Right lobe of liver (tissue), 6 donors: ENCODE data around the gene THAP4. TPM values are rescaled to one million over a fixed set of nuclear protein-coding genes. Genes with fewer than 3 reads are reported as not detected.

Experiments used
- ATAC-seq, 4 donors: fragments of 200-7000 bp; cut with Tn5 transposase; one replicate each; pipeline ENCODE4 v1.9.1; 2020; ENCODE audit warnings: mild to moderate bottlenecking in 4 of 4, moderate library complexity in 4 of 4
- DNase-seq, 3 donors: peaks; one replicate each; pipeline ENCODE4 v3.0.0-alpha.2; 2020
- H3K27ac ChIP-seq, 3 donors: fragments of 200-600 bp; one replicate each; pipeline ENCODE4 v1.8.0; 2022
- H3K27me3 ChIP-seq, 2 donors: fragments of 200-600 bp; one replicate each; pipeline ENCODE4 v1.8.0; 2022
- H3K36me3 ChIP-seq, 4 donors: fragments of 200-600 bp; sonication (generic) in 1 of 4; one replicate each; pipeline versions ENCODE4 v1.5.1 to v1.8.0; 2017 to 2022; ENCODE audit warnings: control low read depth in 1 of 4
- H3K4me1 ChIP-seq, 4 donors: fragments of 200-600 bp; sonication (generic) in 1 of 4; one replicate each; pipeline versions ENCODE4 v1.5.1 to v1.8.0; 2017 to 2022; ENCODE audit warnings: control low read depth in 1 of 4
- H3K4me3 ChIP-seq, 3 donors: fragments of 200-600 bp; one replicate each; pipeline ENCODE4 v1.8.0; 2022
- H3K9me3 ChIP-seq, 4 donors: fragments of 200-600 bp; sonication (generic) in 1 of 4; one replicate each; pipeline versions ENCODE4 v1.5.1 to v1.8.0; 2017 to 2022; ENCODE audit warnings: control low read depth in 1 of 4
- POLR2A ChIP-seq: fragments of 450-650 bp; IDR thresholded peaks from one replicate; pipeline ENCODE4 v1.6.1; 2017; ENCODE audit warnings: antibody characterized with exemption, mild to moderate bottlenecking
- WGBS: methylation state at CpG from one replicate; pipeline ENCODE4 v1.1.6; 2018; ENCODE audit warnings: low coverage, low lambda C conversion rate; ENCODE audit not compliant: insufficient coverage; ENCODE audit errors: missing lambda C conversion rate; 5-methylcytosine and 5-hydroxymethylcytosine counted together
- intact Hi-C, 2 donors: fragments of 100-400 bp; cut with DNase I; formaldehyde crosslinking; loops; one replicate each; pipeline versions ENCODE4 v1.11.2 to v1.14.1; 2022
- total RNA-seq, 6 experiments: library from RNA; depleted of rRNA in 2 of 6; stranded (reverse); fragments of >200 nt in 2 of 6; fragmentation: NEBNext Ultra II Directional in 3 of 6; extraction: Animal tissue kit (Norgen Biotek cat#: 25700) in 3 of 6; gene quantifications; one replicate each; pipeline versions ENCODE4 v1.1.0 to v1.2.4, GENCODE V29; 2016 to 2023
- TF ChIP-seq, protein P1 (sequence below), 4 donors: fragments of 200-600 bp in 3 of 4; fragments of 450-650 bp in 1 of 4; IDR thresholded peaks; one replicate each; pipeline versions ENCODE4 v1.5.1 to v1.8.0; 2016 to 2022; ENCODE audit warnings: antibody characterized with exemption in 4 of 4, mild to moderate bottlenecking in 2 of 4
- donor health status: DM: no; HTN: yes; CAD: no.
- donor health status: DM: no; HTN: no; CAD: no.
- donor health status: DM: no; HTN: no; CAD: no.
- donor health status: DM: no; HTN: yes; CAD: no.
- donor health status: DM: no; HTN: yes; CAD: no.

THAP4 gene
- total RNA-seq, 6 experiments from 2014 or later: 22.1 to 39.2 (median 25.0) TPM

DNA sequence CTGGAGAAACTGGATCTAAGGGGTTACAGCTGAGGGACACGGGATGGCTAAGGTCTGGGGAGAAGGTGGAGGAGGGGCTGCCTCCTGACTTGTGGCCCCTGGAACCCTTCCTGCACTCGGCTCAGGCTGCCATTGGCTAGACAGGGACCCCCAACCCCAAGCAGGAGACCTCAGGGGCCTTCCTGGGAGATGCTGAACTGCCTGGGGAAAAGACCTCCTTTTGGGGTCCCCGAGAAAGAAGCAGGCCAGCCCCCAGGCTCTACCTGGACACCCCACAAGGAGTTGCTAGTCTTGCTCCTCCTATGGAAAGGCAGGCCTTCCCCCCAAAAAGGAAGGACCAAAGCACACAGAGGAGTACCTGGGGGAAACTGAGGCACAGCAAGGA, 88.5 kb downstream of the THAP4 start:
- ATAC-seq (no peak), DNase-seq (no peak)
- Histone ChIP-seq H3K27ac (no peak overlapping the region), H3K4me1 (peaks cover 0 to 32% (median 13%) of the 10 kb centered on the region in 4 donors), H3K9me3 (no peaks in the 10 kb centered on the region), H3K27me3 (no peaks in the 10 kb centered on the region), H3K36me3 (no peaks in the 10 kb centered on the region), H3K4me3 (no peak overlapping the region)
- WGBS: no CpG with 5 or more reads among the region's 3 CpGs
- no peak for TF ChIP-seq POLR2A
- TF ChIP-seq, protein P1, sequence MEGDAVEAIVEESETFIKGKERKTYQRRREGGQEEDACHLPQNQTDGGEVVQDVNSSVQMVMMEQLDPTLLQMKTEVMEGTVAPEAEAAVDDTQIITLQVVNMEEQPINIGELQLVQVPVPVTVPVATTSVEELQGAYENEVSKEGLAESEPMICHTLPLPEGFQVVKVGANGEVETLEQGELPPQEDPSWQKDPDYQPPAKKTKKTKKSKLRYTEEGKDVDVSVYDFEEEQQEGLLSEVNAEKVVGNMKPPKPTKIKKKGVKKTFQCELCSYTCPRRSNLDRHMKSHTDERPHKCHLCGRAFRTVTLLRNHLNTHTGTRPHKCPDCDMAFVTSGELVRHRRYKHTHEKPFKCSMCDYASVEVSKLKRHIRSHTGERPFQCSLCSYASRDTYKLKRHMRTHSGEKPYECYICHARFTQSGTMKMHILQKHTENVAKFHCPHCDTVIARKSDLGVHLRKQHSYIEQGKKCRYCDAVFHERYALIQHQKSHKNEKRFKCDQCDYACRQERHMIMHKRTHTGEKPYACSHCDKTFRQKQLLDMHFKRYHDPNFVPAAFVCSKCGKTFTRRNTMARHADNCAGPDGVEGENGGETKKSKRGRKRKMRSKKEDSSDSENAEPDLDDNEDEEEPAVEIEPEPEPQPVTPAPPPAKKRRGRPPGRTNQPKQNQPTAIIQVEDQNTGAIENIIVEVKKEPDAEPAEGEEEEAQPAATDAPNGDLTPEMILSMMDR (IDR thresholded peaks at IDR 0.05): no peak
- intact Hi-C loops: no loop called here

DNA sequence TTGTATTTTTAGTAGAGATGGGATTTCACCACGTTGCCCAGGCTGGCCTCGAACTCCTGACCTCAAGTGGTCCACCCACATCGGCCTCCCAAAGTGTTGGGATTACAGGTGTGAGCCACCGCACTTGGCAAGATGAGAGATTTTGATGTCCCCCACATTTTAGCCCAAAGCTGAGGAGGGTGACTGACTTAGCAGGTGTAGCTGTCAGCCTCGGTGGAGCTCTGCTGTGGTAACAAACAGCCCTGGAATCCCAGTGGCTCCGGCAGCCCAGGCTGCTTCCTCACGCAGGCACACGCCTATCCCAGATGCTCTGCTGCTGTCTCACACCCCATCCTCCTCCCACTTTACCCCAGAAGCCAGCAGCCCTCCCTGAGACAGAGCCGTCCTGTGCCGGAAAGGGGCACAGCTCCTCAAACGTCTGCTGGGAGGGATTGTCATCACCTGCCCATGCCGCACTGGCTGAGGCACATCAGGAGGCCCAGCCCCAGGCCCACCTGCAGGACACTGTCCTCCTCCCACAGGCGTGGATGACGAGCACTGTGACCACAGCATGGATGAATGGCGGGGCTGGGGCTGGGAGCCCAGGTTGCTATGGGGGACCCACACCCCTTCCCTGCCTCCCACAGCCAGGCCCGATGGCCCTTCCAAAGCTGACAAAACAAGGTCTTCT, 89.0 kb downstream of the THAP4 start:
- WGBS: 94% methylated on average over 5 of the region's 16 CpGs
- TF ChIP-seq, protein P1 (IDR thresholded peaks at IDR 0.05): no peak
- ATAC-seq (no peak), DNase-seq (no peak)
- H3K4me3 ChIP-seq: no peak overlapping the region
- intact Hi-C loops: no loop called here
- H3K27ac ChIP-seq: no peak overlapping the region
- H3K27me3 ChIP-seq: no peaks in the 10 kb centered on the region
- H3K4me1 ChIP-seq: peaks cover 0 to 32% (median 13%) of the 10 kb centered on the region in 4 donors
- H3K9me3 ChIP-seq: no peaks in the 10 kb centered on the region
- no peaks in the 10 kb centered on the region for H3K36me3 ChIP-seq

DNA sequence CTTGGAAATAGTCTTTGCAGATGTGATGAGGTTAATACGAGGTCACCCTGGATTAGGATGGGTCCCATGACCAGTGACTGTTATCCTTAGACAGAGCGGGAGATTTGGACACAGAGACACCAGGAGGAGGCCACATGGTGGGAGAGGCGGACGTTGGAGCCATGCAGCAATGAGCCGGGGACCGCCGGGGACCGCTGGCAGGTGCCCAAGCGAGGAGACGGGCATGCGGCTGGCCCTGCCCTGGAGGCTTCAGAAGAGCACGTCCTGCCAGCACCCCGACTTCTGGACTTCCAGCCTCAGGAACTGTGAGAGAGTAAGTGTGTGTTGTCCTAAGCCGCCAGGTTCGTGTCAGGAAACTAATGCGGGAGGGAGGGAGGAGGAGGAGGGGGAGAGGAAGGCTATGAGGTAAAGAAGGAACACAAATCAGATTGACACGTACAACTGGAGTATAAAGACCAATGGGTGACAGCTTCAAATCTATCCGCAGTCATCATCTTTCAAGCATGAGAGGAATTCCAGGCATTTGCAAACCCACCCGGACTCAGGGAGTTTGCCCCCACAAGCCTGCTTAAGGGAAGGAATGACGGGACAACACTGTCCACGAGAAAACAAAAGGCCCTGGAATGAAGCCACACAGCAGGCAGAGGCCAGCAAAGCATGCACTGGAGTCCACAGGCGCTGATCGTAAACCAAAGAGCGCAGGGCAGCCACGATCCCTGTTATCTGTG, 90.0 kb downstream of the THAP4 start:
- Histone ChIP-seq H3K4me1 (peaks cover 0 to 26% (median 10%) of the 10 kb centered on the region in 4 donors), H3K4me3 (no peak overlapping the region), H3K27me3 (no peaks in the 10 kb centered on the region), H3K9me3 (no peaks in the 10 kb centered on the region), H3K36me3 (no peaks in the 10 kb centered on the region), H3K27ac (no peak overlapping the region)
- 47% methylated on average over 21 of the region's 25 CpGs for WGBS
- no peak for TF ChIP-seq POLR2A
- TF ChIP-seq, protein P1 (IDR thresholded peaks at IDR 0.05): no peak
- ATAC-seq (no peak), DNase-seq (no peak)
- intact Hi-C loops: no loop called here

DNA sequence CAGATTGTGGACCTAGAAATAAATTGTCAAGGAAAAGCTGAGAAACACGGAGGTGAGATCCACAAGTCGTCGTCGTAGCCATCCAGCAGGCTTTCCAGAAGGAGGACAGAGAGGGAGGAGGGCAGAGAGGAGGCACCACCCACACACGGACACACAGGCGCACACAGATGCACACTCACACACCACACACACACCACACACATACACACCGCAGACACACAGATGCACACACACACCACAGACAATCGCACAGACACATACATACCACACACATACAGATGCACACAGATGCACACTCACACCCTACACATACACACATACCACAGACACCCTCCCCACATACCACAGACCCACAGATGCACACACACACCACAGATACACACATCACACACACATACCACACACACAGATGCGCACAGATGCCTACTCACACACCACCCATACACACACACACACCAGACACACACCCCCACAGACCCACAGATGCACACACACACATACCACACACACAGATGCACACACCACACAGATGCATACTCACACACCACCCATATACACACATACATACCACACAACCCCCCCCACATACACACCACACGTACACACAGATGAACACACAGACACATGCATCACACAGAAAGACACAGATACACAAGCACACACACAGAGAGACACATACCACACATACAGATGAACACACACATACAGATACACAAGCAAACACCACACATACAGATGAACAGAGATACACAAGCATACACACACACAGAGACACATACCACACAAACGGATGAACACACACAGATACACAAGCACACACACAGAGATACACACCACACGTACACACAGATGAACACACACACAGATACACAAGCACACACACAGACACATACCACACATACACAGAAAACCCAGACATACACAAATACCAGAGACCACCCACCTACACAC, 91.2 kb downstream of the THAP4 start:
- ATAC-seq (no peak), DNase-seq (no peak)
- TF ChIP-seq POLR2A: no peak
- TF ChIP-seq, protein P1 (IDR thresholded peaks at IDR 0.05): no peak
- Histone ChIP-seq H3K4me1 (peaks cover 0 to 22% (median 4%) of the 10 kb centered on the region in 4 donors), H3K9me3 (no peaks in the 10 kb centered on the region), H3K36me3 (no peaks in the 10 kb centered on the region), H3K4me3 (no peak overlapping the region), H3K27ac (no peak overlapping the region), H3K27me3 (no peaks in the 10 kb centered on the region)
- intact Hi-C loops: no loop called here
- 63% methylated on average over 10 of the region's 12 CpGs for WGBS
